Type B pancreatic cell (in vitro differentiated cells): ENCODE measurements around the gene LCN6. TPM values are rescaled to one million over a fixed set of nuclear protein-coding genes. Genes with fewer than 3 reads are reported as not detected.
"Not testable (repeated sequence)": the region's sequence is repeated elsewhere in the genome, so short reads cannot be mapped to it uniquely, and the experiment has no call there.

Experiments
- DNase-seq: peaks from one replicate; pipeline ENCODE4 v3.0.0; 2021; ENCODE audit warnings: mixed read lengths; ENCODE audit not compliant: unreplicated experiment; ENCODE audit errors: extremely low spot score
- H3K27ac Mint-ChIP-seq: 2 replicates; pipeline ENCODE4 v1.8.0; 2021; ENCODE audit warnings: mild to moderate bottlenecking, mixed read lengths
- H3K27me3 Mint-ChIP-seq: 2 replicates; pipeline ENCODE4 v1.8.0; 2021; ENCODE audit warnings: mixed read lengths
- H3K36me3 Mint-ChIP-seq: 2 replicates; pipeline ENCODE4 v1.8.0; 2021; ENCODE audit warnings: mixed read lengths
- H3K4me1 Mint-ChIP-seq: one replicate; pipeline ENCODE4 v1.8.0; 2021; ENCODE audit warnings: mixed read lengths; ENCODE audit not compliant: unreplicated experiment
- H3K4me3 Mint-ChIP-seq: 2 replicates; pipeline ENCODE4 v1.8.0; 2021; ENCODE audit warnings: mild to moderate bottlenecking, mixed read lengths
- H3K9me3 Mint-ChIP-seq: 2 replicates; pipeline ENCODE4 v1.8.0; 2021; ENCODE audit warnings: mixed read lengths
- total RNA-seq: library from RNA; stranded (reverse); gene quantifications from 2 replicates; pipeline ENCODE4 v1.2.1, GENCODE V29; 2021; ENCODE audit warnings: low replicate concordance
- TF ChIP-seq, protein P1 (sequence below): fragments of 200-600 bp; sonication (generic); conservative IDR thresholded peaks from 2 replicates; pipeline ENCODE4 v1.5.0; 2021; ENCODE audit warnings: antibody characterized with exemption, mild to moderate bottlenecking

Gene LCN6
- total RNA-seq, 1 donor from 2014 or later, result not detected

DNA sequence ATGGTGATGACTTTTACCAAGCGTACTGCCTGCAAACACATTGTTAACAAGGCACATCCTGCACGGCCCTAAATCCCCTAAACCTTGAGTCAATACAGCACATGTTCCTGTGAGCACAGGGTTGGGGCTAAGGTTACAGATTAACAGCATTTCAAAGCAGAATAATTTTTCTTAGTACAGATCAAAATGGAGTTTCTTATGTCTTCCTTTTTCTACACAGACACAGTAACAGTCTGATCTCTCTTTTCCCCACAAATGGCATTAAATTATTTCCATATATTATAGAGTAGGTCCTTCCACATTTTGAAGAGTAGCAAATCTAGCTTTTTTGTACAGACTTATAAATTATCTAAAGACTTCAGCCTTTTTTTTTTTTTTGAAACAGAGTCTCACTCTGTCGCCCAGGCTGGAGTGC, 41.2 kb upstream of the LCN6 start:
- no peak for DNase-seq
- H3K36me3 Mint-ChIP-seq, result no peaks in the 10 kb centered on the region
- peak overlapping the region; percentile 13 for H3K4me3 Mint-ChIP-seq
- H3K9me3 Mint-ChIP-seq, result no peaks in the 10 kb centered on the region
- H3K27ac Mint-ChIP-seq, result peak overlapping the region; percentile 67
- TF ChIP-seq, protein P1, sequence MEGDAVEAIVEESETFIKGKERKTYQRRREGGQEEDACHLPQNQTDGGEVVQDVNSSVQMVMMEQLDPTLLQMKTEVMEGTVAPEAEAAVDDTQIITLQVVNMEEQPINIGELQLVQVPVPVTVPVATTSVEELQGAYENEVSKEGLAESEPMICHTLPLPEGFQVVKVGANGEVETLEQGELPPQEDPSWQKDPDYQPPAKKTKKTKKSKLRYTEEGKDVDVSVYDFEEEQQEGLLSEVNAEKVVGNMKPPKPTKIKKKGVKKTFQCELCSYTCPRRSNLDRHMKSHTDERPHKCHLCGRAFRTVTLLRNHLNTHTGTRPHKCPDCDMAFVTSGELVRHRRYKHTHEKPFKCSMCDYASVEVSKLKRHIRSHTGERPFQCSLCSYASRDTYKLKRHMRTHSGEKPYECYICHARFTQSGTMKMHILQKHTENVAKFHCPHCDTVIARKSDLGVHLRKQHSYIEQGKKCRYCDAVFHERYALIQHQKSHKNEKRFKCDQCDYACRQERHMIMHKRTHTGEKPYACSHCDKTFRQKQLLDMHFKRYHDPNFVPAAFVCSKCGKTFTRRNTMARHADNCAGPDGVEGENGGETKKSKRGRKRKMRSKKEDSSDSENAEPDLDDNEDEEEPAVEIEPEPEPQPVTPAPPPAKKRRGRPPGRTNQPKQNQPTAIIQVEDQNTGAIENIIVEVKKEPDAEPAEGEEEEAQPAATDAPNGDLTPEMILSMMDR, result no peak
- peaks cover 35% of the 10 kb centered on the region for H3K4me1 Mint-ChIP-seq
- H3K27me3 Mint-ChIP-seq, result peaks cover 9% of the 10 kb centered on the region

DNA sequence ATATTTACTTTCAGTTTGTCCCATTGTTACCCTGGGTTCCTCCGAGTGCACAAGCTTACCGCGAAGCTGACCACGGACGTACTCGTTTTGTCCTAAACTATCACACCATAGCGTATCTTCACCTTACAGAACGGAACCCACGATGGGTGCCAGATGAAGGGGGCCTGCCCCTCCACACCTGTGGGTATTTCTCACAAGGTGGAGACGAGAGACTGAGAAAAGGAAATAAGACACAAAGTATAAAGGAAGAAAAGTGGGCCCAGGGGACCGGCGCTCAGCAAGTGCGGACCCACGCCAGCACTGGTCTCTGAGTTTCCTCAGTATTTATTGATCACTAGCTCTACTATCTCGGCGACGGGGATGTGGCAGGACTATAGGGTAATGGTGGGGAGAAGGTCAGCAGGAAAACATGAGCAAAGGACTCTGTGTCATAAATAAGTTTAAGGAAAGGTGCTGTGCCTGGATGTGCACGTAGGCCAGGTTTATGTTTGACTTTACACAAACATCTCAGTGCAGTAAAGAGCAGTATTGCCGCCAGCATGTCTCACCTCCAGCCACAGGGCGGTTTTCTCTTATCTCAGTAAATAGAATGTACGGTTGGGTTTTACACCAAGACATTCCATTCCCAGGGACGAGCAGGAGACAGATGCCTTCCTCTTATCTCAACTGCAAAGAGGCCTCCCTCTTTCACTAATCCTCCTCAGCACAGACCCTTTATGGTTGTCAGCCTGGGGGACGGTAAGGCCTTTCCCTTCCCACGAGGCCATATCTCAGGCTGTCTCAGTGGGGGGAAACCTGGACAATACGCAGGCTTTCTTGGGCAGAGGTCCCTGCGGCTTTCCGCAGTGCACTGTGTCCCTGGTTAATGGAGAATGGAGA, 40.6 kb upstream of the LCN6 start:
- peak overlapping the region; percentile 67 for H3K27ac Mint-ChIP-seq
- DNase-seq, H3K9me3 Mint-ChIP-seq, H3K36me3 Mint-ChIP-seq, H3K27me3 Mint-ChIP-seq: not testable (repeated sequence)
- H3K4me3 Mint-ChIP-seq, result peak overlapping the region; percentile 49
- H3K4me1 Mint-ChIP-seq, result peaks cover 35% of the 10 kb centered on the region

- no peak for DNase-seq
- Mint-ChIP-seq H3K4me1 (peaks cover 30% of the 10 kb centered on the region), H3K36me3 (no peaks in the 10 kb centered on the region), H3K4me3 (peak overlapping the region; percentile 17), H3K27ac (peak overlapping the region; percentile 67), H3K9me3 (no peaks in the 10 kb centered on the region), H3K27me3 (peaks cover 9% of the 10 kb centered on the region)
- TF ChIP-seq, protein P1, result peak; percentile 95
These were observed 39.5 kb upstream of the LCN6 start for GRCh38 chr9:136787690-136788400.

DNA sequence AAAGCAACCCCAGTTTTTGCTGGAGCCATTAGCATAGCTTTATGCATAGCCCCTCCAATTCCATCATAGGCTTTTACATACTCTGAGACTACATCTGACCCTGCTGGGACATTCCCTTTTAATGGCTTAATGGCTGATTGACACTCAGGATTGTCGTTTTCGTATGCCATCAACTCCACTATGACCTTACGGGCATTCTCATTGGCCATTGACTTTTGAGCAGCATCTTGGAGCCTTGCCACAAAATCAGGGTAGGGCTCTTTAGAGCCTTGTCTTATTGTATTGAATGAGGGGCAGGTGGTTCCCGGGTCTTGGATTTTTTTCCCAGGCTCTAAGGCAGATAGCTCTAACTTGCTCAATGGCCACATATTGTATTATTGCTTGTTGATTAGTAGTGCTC, 38.7 kb upstream of the LCN6 start:
- not testable (repeated sequence) for H3K4me3 Mint-ChIP-seq, H3K27ac Mint-ChIP-seq, H3K36me3 Mint-ChIP-seq, DNase-seq, H3K9me3 Mint-ChIP-seq
- Mint-ChIP-seq H3K4me1 (peaks cover 30% of the 10 kb centered on the region), H3K27me3 (peaks cover 12% of the 10 kb centered on the region)

DNA sequence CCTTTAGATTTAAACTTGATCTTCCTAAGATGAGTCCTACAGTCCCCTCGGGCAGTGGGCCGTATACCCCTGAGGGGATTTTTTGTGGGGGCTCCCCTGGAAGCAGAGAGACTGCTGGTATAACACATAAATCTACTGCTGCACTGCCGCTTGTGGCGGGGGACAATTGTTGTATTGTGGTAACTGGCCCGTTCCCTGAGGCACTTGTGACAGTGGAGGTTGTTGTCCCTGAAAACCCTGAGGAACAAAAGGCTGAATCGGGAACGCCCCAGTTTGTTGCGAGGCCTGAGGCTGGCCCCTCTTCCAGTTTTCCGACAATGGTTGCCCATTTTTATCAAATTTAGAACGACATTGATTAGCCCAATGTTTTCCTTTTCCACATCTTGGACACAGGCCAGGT, 38.1 kb upstream of the LCN6 start:
- H3K27me3 Mint-ChIP-seq, result peaks cover 17% of the 10 kb centered on the region
- no peak for DNase-seq
- no peak overlapping the region for H3K27ac Mint-ChIP-seq
- no peaks in the 10 kb centered on the region for H3K9me3 Mint-ChIP-seq
- peaks cover 30% of the 10 kb centered on the region for H3K4me1 Mint-ChIP-seq
- H3K4me3 Mint-ChIP-seq, result no peak overlapping the region
- TF ChIP-seq, protein P1, result no peak
- no peaks in the 10 kb centered on the region for H3K36me3 Mint-ChIP-seq

DNA sequence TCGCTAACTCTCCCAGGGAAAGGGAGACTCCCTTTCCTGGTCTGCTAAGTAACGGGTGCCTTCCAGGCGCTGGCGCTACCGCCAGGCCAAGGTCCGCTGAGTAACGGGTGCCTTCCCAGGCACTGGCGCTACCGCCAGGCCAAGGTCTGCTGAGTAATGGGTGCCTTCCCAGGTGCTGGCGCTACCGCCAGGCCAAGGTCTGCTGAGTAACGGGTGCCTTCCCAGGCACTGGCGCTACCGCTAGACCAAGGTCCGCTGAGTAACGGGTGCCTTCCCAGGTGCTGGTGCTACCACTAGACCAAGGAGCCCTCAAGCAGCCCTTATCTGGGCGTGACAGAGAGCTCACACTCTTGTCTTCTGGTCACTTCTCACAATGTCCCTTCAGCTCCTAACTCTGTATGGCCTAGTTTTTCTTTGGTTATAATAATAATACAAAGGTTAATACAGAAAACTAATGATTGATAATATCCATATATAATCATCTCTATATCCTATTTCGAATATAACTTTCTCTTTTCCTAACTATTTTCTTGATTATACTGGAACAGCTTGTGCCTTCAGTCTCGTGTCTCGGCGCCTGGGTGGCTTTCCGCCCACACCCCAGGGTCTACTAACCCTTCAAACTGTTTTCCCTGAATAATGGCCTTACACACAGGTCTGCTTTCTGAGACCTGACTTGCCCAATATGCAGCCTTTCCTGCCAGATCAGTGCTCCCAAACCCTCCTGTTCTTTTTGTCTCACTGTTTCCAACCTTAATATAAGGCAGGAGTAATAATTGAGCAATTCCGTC, 37.4 kb upstream of the LCN6 start:
- not testable (repeated sequence) for H3K4me3 Mint-ChIP-seq, H3K36me3 Mint-ChIP-seq, DNase-seq, H3K27ac Mint-ChIP-seq, H3K9me3 Mint-ChIP-seq
- Mint-ChIP-seq H3K4me1 (peaks cover 30% of the 10 kb centered on the region), H3K27me3 (peaks cover 23% of the 10 kb centered on the region)
